CD14-positive monocyte (primary cell): Measurements from ENCODE around the gene PKD1L1. TPM values are rescaled to one million over a fixed set of nuclear protein-coding genes. Genes with fewer than 3 reads are reported as not detected.

Experiments used
- DNase-seq, 3 donors: peaks; one replicate each; pipeline ENCODE4 v3.0.0-alpha.2; 2011 to 2022
- H2AFZ ChIP-seq: 2 replicates; pipeline ENCODE4 v1.6.0; 2012; ENCODE audit warnings: mild to moderate bottlenecking, low read depth, low read length, inconsistent platforms; ENCODE audit not compliant: insufficient read depth, poor library complexity, severe bottlenecking
- H3K27ac ChIP-seq, 2 donors: 1 replicate in 1 of 2; 2 replicates in 1 of 2; pipeline ENCODE4 v1.5.1; 2012 to 2013; ENCODE audit warnings: low read length in 2 of 2, control low read depth in 1 of 2, inconsistent platforms in 1 of 2, low read depth in 1 of 2, mild to moderate bottlenecking in 1 of 2
- H3K27me3 ChIP-seq, 2 donors: one replicate each; pipeline versions ENCODE4 v1.6.0 to v1.6.1; 2011 to 2013; ENCODE audit warnings: low read length in 2 of 2; ENCODE audit not compliant: control insufficient read depth in 2 of 2, insufficient read depth in 2 of 2
- H3K36me3 ChIP-seq, 2 donors: replicated peaks in 1 of 2; 1 replicate in 1 of 2; 2 replicates in 1 of 2; pipeline versions ENCODE4 v1.5.1 to v1.6.1; 2012 to 2013; ENCODE audit warnings: low read length in 2 of 2, control low read depth in 1 of 2, inconsistent platforms in 1 of 2, mild to moderate bottlenecking in 1 of 2; ENCODE audit not compliant: insufficient read depth in 2 of 2, control insufficient read depth in 1 of 2
- H3K4me1 ChIP-seq, 2 donors: 1 replicate in 1 of 2; 2 replicates in 1 of 2; pipeline versions ENCODE4 v1.5.1 to v1.6.1; 2012 to 2013; ENCODE audit warnings: low read length in 2 of 2, control low read depth in 1 of 2, inconsistent platforms in 1 of 2, mild to moderate bottlenecking in 1 of 2, moderate library complexity in 1 of 2; ENCODE audit not compliant: insufficient read depth in 2 of 2, control insufficient read depth in 1 of 2
- H3K4me2 ChIP-seq: replicated peaks from 2 replicates; pipeline ENCODE3; 2012; ENCODE audit warnings: low read length, moderate library complexity, mild to moderate bottlenecking; ENCODE audit not compliant: poor library complexity, severe bottlenecking; ENCODE audit errors: extremely low read depth
- H3K4me3 ChIP-seq, 3 experiments: fragments of 200-600 bp in 1 of 3; sonication (generic) in 1 of 3; replicated peaks in 1 of 3; 1 replicate in 2 of 3; 2 replicates in 1 of 3; pipeline ENCODE4 v1.5.1; 2011 to 2013; ENCODE audit warnings: low read length in 3 of 3, mild to moderate bottlenecking in 3 of 3, control low read depth in 2 of 3, low read depth in 2 of 3, inconsistent platforms in 1 of 3, moderate library complexity in 1 of 3
- H3K79me2 ChIP-seq: 2 replicates; pipeline ENCODE4 v1.6.0; 2012; ENCODE audit warnings: mild to moderate bottlenecking, control low read depth, inconsistent platforms, low read length, moderate library complexity; ENCODE audit not compliant: insufficient read depth
- H3K9ac ChIP-seq: 2 replicates; pipeline ENCODE4 v1.6.0; 2017; ENCODE audit warnings: low read length, mild to moderate bottlenecking; ENCODE audit not compliant: insufficient read depth, poor library complexity, severe bottlenecking
- H3K9me3 ChIP-seq, 2 donors: replicated peaks in 1 of 2; 1 replicate in 1 of 2; 2 replicates in 1 of 2; pipeline versions ENCODE4 v1.5.1 to v1.6.1; 2012 to 2013; ENCODE audit warnings: low read length in 2 of 2, control low read depth in 1 of 2; ENCODE audit not compliant: control insufficient read depth in 1 of 2, insufficient read depth in 1 of 2
- H4K20me1 ChIP-seq: 2 replicates; pipeline ENCODE4 v1.6.0; 2012; ENCODE audit warnings: mild to moderate bottlenecking, low read length, control low read depth, moderate library complexity; ENCODE audit not compliant: insufficient read depth
- H3K27ac Mint-ChIP-seq, 7 donors: one replicate each; pipeline ENCODE4 v1.8.0; 2020; ENCODE audit warnings: mild to moderate bottlenecking in 7 of 7, mixed read lengths in 7 of 7, moderate library complexity in 6 of 7, inconsistent platforms in 2 of 7
- H3K27me3 Mint-ChIP-seq, 3 donors: one replicate each; pipeline ENCODE4 v1.8.0; 2021 to 2022; ENCODE audit warnings: low read depth in 3 of 3, mild to moderate bottlenecking in 3 of 3, mixed read lengths in 3 of 3, moderate library complexity in 3 of 3, inconsistent platforms in 1 of 3
- H3K36me3 Mint-ChIP-seq, 2 donors: one replicate each; pipeline ENCODE4 v1.8.0; 2020; ENCODE audit warnings: mixed read lengths in 2 of 2, inconsistent platforms in 1 of 2, mild to moderate bottlenecking in 1 of 2
- H3K4me1 Mint-ChIP-seq: one replicate; pipeline ENCODE4 v1.8.0; 2020; ENCODE audit warnings: mild to moderate bottlenecking, mixed read lengths
- H3K4me3 Mint-ChIP-seq, 2 donors: one replicate each; pipeline ENCODE4 v1.8.0; 2020; ENCODE audit warnings: mild to moderate bottlenecking in 2 of 2, mixed read lengths in 2 of 2, moderate library complexity in 1 of 2
- H3K9me3 Mint-ChIP-seq, 7 donors: one replicate each; pipeline ENCODE4 v1.8.0; 2020 to 2022; ENCODE audit warnings: mixed read lengths in 7 of 7, mild to moderate bottlenecking in 6 of 7, moderate library complexity in 6 of 7, inconsistent platforms in 2 of 7
- WGBS: methylation state at CpG from one replicate; pipeline ENCODE4 v1.1.5; 2013; ENCODE audit warnings: missing lambda C conversion rate; ENCODE audit not compliant: insufficient coverage; 5-methylcytosine and 5-hydroxymethylcytosine counted together
- intact Hi-C, 2 donors: fragments of 100-400 bp; cut with micrococcal nuclease; formaldehyde crosslinking; loops; one replicate each; pipeline versions ENCODE4 v1.15.0 to v1.15.1; 2023
- polyA plus RNA-seq, 3 donors: library from polyadenylated mRNA; depleted of rRNA in 1 of 3; unstranded in 2 of 3; stranded (reverse) in 1 of 3; fragments of 300-500 nt in 2 of 3; fragments of >200 nt in 1 of 3; fragmentation: Illumina TruSeq in 2 of 3; gene quantifications; 1 replicate in 2 of 3; 2 replicates in 1 of 3; pipeline ENCODE4 v1.2.3, GENCODE V29; 2012 to 2021
- TF ChIP-seq, protein P1 (sequence below): fragments of 200-600 bp; IDR thresholded peaks from one replicate; pipeline ENCODE4 v1.8.0; 2022; ENCODE audit warnings: antibody characterized with exemption, mild to moderate bottlenecking

Gene PKD1L1
- polyA plus RNA-seq, 3 donors, result 0.19 TPM; not detected in 2

DNA sequence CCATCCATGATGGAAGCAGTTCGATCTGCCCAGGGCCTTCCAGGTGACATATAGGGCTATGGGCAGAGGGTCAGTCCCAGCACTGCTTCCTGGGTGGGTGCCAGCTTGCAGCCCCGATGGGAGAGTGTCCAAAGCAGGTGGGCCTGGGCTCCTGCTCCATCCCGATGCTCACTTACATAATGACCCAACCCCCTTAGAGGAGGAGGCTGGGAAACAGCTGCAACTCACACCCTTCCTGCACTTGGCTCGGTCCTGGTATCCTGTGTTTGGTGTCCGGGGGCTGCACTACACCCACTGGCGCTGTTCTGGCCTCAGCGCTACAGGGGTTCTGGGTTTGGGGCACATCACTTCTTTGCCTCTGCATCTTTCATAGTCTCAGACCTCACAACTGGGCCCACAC, 58.5 kb downstream of the PKD1L1 start:
- Histone ChIP-seq H3K27me3 (no peaks in the 10 kb centered on the region), H3K4me3 (no peak overlapping the region), H3K36me3 (no peaks in the 10 kb centered on the region), H3K9me3 (no peaks in the 10 kb centered on the region), H3K4me1 (no peaks in the 10 kb centered on the region), H4K20me1 (no peaks in the 10 kb centered on the region), H3K9ac (no peak overlapping the region), H3K79me2 (no peaks in the 10 kb centered on the region), H3K4me2 (no peak overlapping the region), H2AFZ (no peak overlapping the region), H3K27ac (no peak overlapping the region)
- H3K27ac Mint-ChIP-seq, result peak overlapping the region in 1 of 7 donors; percentile 3
- intact Hi-C loops, result no loop called here
- no peaks in the 10 kb centered on the region for H3K9me3 Mint-ChIP-seq
- DNase-seq, result no peak
- 93% methylated on average over 5 of the region's 7 CpGs for WGBS
- H3K36me3 Mint-ChIP-seq, result no peaks in the 10 kb centered on the region
- peaks cover 2 to 4% (median 3%) of the 10 kb centered on the region in 3 donors for H3K27me3 Mint-ChIP-seq
- TF ChIP-seq, protein P1, sequence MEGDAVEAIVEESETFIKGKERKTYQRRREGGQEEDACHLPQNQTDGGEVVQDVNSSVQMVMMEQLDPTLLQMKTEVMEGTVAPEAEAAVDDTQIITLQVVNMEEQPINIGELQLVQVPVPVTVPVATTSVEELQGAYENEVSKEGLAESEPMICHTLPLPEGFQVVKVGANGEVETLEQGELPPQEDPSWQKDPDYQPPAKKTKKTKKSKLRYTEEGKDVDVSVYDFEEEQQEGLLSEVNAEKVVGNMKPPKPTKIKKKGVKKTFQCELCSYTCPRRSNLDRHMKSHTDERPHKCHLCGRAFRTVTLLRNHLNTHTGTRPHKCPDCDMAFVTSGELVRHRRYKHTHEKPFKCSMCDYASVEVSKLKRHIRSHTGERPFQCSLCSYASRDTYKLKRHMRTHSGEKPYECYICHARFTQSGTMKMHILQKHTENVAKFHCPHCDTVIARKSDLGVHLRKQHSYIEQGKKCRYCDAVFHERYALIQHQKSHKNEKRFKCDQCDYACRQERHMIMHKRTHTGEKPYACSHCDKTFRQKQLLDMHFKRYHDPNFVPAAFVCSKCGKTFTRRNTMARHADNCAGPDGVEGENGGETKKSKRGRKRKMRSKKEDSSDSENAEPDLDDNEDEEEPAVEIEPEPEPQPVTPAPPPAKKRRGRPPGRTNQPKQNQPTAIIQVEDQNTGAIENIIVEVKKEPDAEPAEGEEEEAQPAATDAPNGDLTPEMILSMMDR, result no peak
- H3K4me3 Mint-ChIP-seq, result no peak overlapping the region
- no peaks in the 10 kb centered on the region for H3K4me1 Mint-ChIP-seq

DNA sequence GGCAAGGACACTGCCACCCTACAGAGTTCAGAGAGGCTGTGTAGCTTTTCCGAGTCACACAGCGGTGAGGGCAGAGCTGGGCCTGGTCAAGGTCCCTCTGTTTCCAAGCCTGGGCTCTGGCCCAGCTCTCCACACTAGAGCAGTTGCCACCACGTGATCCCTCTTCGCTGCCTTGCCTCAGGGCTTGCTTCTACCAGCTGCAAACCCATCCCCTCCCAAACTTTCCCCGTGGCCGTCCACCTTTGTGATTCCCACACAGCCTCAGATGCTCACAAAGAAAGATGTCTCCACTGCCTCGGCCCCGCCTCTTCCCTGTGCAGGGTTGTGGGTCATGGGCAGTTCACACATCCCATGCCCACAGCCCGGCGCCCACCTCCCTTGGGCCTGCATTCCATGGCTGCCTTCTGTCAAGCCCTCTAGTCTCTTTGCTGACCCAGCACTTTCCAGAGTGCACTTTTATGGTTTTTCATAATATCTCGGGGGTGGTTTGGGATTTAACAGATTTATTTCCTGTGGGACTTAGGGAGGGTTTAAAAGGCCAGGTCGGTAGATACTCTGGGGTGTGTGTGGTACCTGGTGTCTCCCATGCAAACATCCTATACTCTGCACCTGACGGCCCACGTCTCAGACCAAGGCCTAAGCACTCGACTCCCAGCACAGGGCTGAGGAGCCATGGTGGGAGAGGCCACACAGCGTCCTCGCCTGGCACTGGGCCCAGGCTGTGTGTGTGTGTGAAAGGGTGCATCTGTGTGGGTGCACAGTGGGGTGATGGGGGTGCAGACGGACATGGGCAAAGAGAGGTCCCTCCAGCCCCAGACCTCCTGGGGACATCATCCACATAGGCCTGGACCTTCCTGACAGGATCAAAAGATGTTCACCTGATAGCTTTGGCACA, 59.6 kb downstream of the PKD1L1 start:
- peak overlapping the region in 1 of 7 donors; percentile 49 for H3K27ac Mint-ChIP-seq

More for the DNA sequence above, 59.6 kb downstream of the PKD1L1 start:
- Histone ChIP-seq H4K20me1 (no peaks in the 10 kb centered on the region), H3K36me3 (no peaks in the 10 kb centered on the region), H3K27me3 (no peaks in the 10 kb centered on the region), H2AFZ (no peak overlapping the region), H3K27ac (no peak overlapping the region), H3K9ac (no peak overlapping the region), H3K79me2 (no peaks in the 10 kb centered on the region), H3K4me1 (no peaks in the 10 kb centered on the region), H3K9me3 (no peaks in the 10 kb centered on the region), H3K4me3 (no peak overlapping the region), H3K4me2 (no peak overlapping the region)
- TF ChIP-seq, protein P1, result no peak
- H3K4me1 Mint-ChIP-seq, result no peaks in the 10 kb centered on the region
- intact Hi-C loops, result no loop called here
- no peaks in the 10 kb centered on the region for H3K36me3 Mint-ChIP-seq
- H3K9me3 Mint-ChIP-seq, result no peaks in the 10 kb centered on the region
- peaks cover 2 to 4% (median 3%) of the 10 kb centered on the region in 3 donors for H3K27me3 Mint-ChIP-seq
- H3K4me3 Mint-ChIP-seq, result no peak overlapping the region
- DNase-seq, result no peak
- WGBS, result 98% methylated on average over 8 of the region's 18 CpGs
